ENCODE data around the gene E2F6. TPM values are rescaled to one million over a fixed set of nuclear protein-coding genes. Genes with fewer than 3 reads are reported as not detected.

The E2F6 gene
- total RNA-seq, 2 experiments from 2014 or later = 5.9 to 6.6 TPM

DNA sequence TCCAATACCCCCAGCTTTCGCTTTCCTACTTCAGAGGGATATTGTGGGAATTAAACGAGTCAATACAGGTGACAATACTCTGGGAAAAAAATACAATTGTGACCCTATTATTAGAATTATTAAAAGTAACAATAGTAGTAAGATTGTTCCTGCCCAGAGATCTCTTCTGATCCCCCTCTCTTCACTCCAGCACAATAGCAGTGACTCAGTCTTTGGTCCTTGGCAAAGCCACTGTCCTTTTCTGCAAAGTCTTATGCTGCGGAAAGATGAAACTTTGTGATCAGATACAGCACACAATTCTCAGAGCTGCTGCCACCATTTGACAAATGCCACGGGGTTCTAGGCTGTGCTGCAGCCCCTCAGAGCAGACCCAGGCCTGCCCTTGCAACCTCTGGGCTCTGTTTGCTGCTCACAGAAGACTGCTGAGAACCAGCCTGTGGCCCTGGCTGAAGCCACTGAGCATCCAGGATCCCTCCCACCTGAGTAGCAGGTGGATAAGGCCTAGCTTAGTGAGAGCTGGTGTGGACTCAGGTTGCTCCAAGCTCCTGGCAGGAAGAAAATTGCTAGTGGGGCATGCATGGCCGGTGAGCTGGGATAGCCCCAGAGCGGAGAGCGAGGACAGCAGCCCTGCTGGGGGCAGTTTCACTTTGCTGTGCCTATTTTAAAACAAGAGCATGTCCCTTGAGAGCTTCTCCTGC is 61.4 kb downstream of the E2F6 start:
- no peak for DNase-seq
- CTCF ChIA-PET = interaction anchor here (2.2 kb wide), 1 partner anchor 13 kb away, joined by 5 read pairs; no protein-coding TSS in a partner anchor
- no peak overlapping the region for H3K4me3 Mint-ChIP-seq
- no peak overlapping the region for H3K27ac Mint-ChIP-seq
- POLR2A ChIA-PET = no interaction called here
- H3K9me3 Mint-ChIP-seq = no peaks in the 10 kb centered on the region
- peaks cover 3% of the 10 kb centered on the region for H3K4me1 Mint-ChIP-seq
- H3K36me3 Mint-ChIP-seq (ENCODE audit: low read depth) = no peaks in the 10 kb centered on the region
- H3K27me3 Mint-ChIP-seq = no peaks in the 10 kb centered on the region

DNA sequence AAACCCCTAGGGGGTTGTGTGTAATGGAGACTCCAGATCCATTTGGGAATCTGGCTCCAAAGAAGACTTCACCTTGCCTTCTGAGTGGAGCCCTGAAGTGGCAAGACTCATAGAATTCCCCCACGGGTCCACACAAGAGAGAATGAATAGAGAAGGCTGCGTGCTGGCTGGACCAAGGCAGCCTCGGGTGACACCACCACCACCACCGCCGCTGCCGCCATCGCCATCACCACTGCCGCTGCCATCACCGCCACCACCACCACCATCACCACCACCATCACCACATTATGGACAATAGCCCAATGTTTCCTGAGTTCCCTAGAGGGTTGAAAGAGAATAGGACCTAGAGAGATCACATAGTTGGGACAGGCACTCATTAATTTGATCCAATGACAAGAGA is 63.5 kb downstream of the E2F6 start:
- Mint-ChIP-seq H3K4me3 (no peak overlapping the region), H3K9me3 (no peaks in the 10 kb centered on the region), H3K27me3 (no peaks in the 10 kb centered on the region), H3K4me1 (peaks cover 3% of the 10 kb centered on the region), H3K27ac (no peak overlapping the region), H3K36me3 (ENCODE audit: low read depth) (no peaks in the 10 kb centered on the region)
- DNase-seq = no peak
- CTCF ChIA-PET = interaction anchor here (2.2 kb wide), 1 partner anchor 15 kb away, joined by 5 read pairs; no protein-coding TSS in a partner anchor
- POLR2A ChIA-PET = no interaction called here

- no peaks in the 10 kb centered on the region for H3K9me3 Mint-ChIP-seq
- H3K36me3 Mint-ChIP-seq (ENCODE audit: low read depth) = no peaks in the 10 kb centered on the region
- peaks cover 3% of the 10 kb centered on the region for H3K4me1 Mint-ChIP-seq
- no peaks in the 10 kb centered on the region for H3K27me3 Mint-ChIP-seq
- CTCF ChIA-PET = no interaction called here
- H3K27ac Mint-ChIP-seq = no peak overlapping the region
- POLR2A ChIA-PET = no interaction called here
- no peak for DNase-seq
- H3K4me3 Mint-ChIP-seq = no peak overlapping the region
Measured at GRCh38 chr2:11399438-11399762, 66.6 kb downstream of the E2F6 start.

DNA sequence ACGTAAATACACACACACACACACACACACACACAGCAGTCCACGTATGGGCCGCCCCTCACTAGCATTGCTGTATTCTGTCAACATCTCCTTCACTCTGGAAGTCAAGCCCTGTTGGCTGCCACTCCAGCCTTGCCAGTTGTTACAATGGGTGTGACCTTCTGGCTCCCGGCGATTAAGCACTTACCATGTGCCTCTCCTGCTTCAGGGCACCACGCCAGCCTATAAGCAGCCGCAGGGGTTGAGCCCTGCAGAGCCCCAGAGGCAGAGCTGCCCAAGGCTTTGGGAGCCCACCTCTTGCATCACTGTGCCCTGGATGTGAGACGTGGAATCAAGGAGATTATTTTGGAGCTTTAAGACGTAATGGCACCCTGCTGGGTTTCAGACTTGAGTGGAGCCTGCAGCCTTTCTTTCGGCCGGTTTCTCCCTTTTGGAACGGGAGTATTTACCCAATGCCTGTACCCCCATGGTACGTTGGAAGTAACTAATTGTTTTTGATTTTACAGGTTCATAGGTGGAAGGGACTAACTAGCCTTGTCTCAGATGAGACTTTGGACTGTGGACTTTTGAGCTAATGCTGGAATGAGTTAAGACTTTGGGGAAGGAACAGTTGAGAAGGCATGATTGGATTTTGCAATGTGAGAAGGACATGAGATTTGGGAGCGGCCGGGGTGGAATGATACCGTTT is 67.1 kb downstream of the E2F6 start:
- Mint-ChIP-seq H3K27me3 (no peaks in the 10 kb centered on the region), H3K27ac (no peak overlapping the region), H3K4me1 (peaks cover under 1% of the 10 kb centered on the region), H3K9me3 (no peaks in the 10 kb centered on the region), H3K4me3 (no peak overlapping the region), H3K36me3 (ENCODE audit: low read depth) (no peaks in the 10 kb centered on the region)
- DNase-seq = no peak
- CTCF ChIA-PET = no interaction called here
- POLR2A ChIA-PET = interaction anchor here (0.6 kb wide), 1 partner anchor 102 kb away, joined by 3 read pairs; no protein-coding TSS in a partner anchor

- ChIA-PET POLR2A (no interaction called here), CTCF (no interaction called here)
- no peak overlapping the region for H3K4me3 Mint-ChIP-seq
Measured at GRCh38 chr2:11397513-11397912, 68.4 kb downstream of the E2F6 start.

GRCh38 chr2:11396467-11397445 is 69.2 kb downstream of the E2F6 start:
- no peak overlapping the region for H3K27ac Mint-ChIP-seq
- DNase-seq = no peak
- no peak overlapping the region for H3K4me3 Mint-ChIP-seq
- H3K4me1 Mint-ChIP-seq = no peaks in the 10 kb centered on the region
- CTCF ChIA-PET = no interaction called here
- no peaks in the 10 kb centered on the region for H3K27me3 Mint-ChIP-seq
- POLR2A ChIA-PET = no interaction called here
- H3K36me3 Mint-ChIP-seq (ENCODE audit: low read depth) = no peaks in the 10 kb centered on the region
- no peaks in the 10 kb centered on the region for H3K9me3 Mint-ChIP-seq

More at GRCh38 chr2:11397513-11397912, 68.4 kb downstream of the E2F6 start:
- Mint-ChIP-seq H3K27me3 (no peaks in the 10 kb centered on the region), H3K9me3 (no peaks in the 10 kb centered on the region), H3K4me1 (no peaks in the 10 kb centered on the region), H3K27ac (no peak overlapping the region), H3K36me3 (ENCODE audit: low read depth) (no peaks in the 10 kb centered on the region)
- DNase-seq = no peak

DNA sequence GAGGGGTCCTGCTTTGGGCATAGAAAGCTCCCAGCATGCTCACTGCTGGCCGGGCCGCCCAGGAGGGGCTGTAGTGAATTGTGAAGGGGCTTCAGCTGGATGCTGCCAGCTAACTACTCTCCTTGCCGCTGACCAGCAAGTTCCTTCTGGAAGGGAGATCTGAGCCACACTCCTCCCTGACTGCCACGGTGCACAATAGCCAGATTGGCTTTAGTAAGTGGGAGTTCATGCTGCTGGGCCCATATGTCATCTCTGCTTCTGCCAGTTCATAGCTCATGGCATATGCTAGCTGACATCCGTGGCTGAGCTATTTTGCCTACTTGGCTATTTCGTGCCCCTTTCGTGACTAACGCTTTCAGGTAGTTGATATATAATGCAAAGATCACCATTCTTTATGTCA is 69.9 kb downstream of the E2F6 start:
- Mint-ChIP-seq H3K27ac (no peak overlapping the region), H3K4me1 (no peaks in the 10 kb centered on the region), H3K4me3 (no peak overlapping the region), H3K9me3 (no peaks in the 10 kb centered on the region), H3K27me3 (no peaks in the 10 kb centered on the region), H3K36me3 (ENCODE audit: low read depth) (no peaks in the 10 kb centered on the region)
- DNase-seq = no peak
- ChIA-PET POLR2A (no interaction called here), CTCF (no interaction called here)

- Mint-ChIP-seq H3K27ac (no peak overlapping the region), H3K4me3 (no peak overlapping the region), H3K9me3 (no peaks in the 10 kb centered on the region), H3K27me3 (no peaks in the 10 kb centered on the region), H3K36me3 (ENCODE audit: low read depth) (no peaks in the 10 kb centered on the region), H3K4me1 (no peaks in the 10 kb centered on the region)
- ChIA-PET POLR2A (no interaction called here), CTCF (no interaction called here)
- no peak for DNase-seq
Measured at GRCh38 chr2:11395389-11395788, 70.6 kb downstream of the E2F6 start.

Other genes starting within 250 kb of the E2F6 start
- gene ROCK2, start 121.5 kb downstream of the E2F6 start, total RNA-seq = 10 to 100 TPM; 21.3 to 22.6 TPM
- under 1 TPM; 0.13 to 0.33 TPM for gene GREB1, start 67.9 kb upstream of the E2F6 start, total RNA-seq
- not detected for gene NTSR2, start 204.0 kb upstream of the E2F6 start, total RNA-seq